HG02852 (cell line): ENCODE results near the gene CREB5.

Experiments used
- ATAC-seq: cut with Tn5 transposase; IDR thresholded peaks from one replicate; pipeline ENCODE4 v1.9.1; 2021; ENCODE audit warnings: mild to moderate bottlenecking, moderate library complexity; ENCODE audit not compliant: unreplicated experiment

The CREB5 gene

DNA sequence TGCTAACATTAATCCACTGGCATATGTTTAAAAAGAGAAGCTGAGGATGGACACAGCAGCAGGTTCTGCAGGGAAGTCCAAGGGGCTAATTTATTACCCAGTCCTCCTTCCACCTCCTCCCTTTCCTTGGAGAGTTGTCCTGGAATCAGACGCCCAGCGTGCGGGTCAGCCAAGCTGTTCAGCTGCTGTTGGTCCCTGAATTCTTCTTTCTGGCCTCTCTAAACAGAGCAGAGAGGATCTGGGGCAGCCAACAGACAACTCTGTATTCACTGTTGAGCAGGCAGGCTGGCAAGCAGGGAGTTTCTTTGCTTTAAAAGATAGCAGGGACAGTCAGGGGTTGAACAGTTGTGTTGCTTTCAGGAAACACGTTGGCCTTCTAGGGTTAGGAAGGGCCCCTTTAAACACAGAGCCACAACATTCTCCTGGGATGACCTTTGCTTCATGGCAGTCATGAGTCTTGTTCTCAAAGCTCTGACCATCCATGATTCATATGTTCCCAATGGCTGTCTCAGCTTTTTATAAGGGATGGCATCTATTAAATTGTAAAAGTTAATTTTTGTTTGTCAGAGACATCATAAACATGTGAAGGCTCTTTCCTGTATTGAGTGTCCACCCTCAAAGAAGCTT, 217.0 kb downstream of the CREB5 start:
- no peak for ATAC-seq

- no peak for ATAC-seq
Observed at GRCh38 chr7:28630350-28630749, 218.0 kb downstream of the CREB5 start.

- ATAC-seq: no peak
Observed at GRCh38 chr7:28631995-28632394, 219.7 kb downstream of the CREB5 start.

DNA sequence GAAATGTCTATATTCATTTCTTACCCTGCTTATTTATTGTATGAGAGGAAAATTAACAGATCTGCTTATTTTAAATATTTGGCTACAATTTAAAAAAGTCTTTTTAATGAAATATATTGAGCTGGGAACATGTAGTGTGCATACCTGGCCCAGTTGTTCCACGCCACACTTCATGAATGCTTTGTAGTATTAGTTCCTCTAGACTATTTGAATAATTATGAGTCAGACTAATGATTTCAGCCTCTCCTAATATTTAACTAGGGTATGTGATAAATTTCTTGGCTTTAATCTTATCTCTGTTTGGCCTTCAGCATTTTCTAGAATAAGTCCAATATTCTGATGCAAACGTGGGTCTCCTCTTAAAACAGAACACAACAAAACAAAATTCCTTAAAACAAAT, 226.6 kb downstream of the CREB5 start:
- ATAC-seq: no peak

DNA sequence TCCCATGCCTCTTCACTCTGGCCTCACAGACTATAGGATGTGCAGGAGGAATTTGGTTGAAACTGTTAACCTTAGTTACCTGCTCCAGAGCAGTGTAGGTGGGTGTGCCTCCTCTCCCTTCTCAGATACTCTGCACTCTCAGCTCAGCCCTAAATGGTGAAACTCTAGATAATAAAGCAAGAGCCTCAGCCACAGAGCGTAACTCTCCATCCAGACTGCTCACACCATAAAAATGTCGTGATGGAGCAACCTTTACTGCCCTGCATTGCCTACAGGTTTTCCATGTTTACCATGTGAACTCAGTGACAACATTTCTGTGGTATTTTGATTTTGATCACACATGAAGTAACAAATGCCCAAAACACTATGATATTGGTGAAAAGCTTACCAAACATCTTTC, 227.7 kb downstream of the CREB5 start:
- no peak for ATAC-seq

DNA sequence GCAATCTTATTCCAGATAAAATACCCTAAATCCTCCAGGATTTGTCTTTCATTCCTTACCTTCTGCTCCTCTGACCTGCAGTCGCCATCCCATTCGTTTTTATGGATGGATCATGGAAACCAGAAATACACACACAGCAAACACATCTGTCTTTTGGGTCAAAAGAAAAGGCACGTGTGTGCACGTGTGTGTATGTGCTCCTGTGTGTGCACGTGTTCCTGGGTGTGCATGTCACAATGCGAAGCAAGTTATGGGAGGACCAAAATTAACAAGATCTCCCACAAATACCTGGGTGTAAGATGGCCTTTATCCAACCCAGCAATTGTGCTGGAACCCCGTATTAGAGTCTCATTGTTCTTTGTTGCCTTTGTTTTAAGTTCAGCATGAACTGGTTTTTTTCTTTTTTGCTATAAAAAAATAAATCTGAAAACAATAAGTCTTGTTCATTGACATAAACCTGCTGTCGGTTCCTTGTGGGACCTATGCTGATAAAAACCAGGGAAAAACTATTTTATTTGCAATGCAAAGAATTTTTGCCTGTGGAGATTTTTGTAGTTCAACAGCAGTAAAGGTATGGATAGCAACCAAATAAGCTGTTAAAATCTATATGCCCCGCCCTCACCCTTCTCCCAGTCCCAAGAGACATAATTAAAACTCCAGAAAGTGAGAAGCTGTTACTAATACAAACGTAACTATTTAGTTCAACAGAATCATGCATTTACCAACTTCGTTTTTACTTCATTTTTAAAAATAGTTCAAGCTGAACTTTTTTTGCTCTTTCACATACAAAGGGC, 229.6 kb downstream of the CREB5 start:
- no peak for ATAC-seq

GRCh38 chr7:28643188-28643569, 230.9 kb downstream of the CREB5 start:
- no peak for ATAC-seq

GRCh38 chr7:28643584-28644340, 231.4 kb downstream of the CREB5 start:
- ATAC-seq: no peak

DNA sequence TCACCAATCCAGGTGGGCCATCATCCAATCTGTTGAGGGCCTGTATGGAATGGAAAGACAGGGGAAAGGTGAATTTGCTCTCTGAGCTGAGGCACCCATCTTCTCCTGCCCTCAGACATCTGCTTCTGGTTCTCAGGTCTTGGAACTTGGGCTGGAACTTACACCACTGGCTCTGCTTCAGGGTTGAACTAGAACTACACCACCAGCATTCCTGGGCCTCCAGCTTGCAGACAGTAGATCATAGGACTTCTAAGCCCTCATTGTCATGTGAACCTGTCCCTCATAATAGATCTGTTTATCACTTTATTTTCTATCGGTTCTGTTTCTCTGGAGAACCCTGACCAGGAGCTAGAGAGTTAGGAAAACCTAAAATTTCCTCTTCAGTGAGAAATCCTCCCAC, 233.5 kb downstream of the CREB5 start:
- no peak for ATAC-seq

DNA sequence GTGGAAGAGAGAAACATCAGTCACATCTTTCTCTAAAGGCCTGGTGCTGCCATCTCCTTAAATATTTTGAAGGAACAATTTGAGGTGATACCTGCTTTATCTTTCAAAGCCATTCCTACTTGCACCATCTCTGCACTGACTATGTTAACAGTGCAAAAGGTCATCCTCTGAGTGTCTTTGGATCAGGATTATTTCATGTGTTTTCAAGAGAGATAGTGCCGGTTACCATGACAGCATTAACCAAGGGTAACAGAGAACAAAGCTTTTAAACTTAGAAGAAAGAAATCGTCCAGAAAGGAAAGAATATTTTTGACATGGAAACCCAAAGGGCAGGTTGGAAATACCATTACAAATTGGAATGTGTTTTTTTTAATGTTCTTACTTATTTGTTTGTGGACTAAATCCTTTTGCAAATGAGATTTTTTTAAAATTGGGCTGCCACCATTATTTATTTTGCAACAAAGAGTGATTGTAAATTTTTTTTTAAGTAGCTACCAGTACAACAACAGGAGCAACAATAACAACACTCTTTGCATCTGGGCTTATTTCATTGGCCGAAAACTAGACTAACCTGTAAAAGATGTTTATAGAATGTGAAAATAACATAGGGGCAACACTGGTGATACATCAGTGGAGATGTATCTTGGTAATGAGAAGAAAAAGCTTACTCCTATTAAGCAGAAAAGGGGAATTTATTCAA, 234.2 kb downstream of the CREB5 start:
- no peak for ATAC-seq

GRCh38 chr7:28647076-28647421, 234.7 kb downstream of the CREB5 start:
- no peak for ATAC-seq

- no peak for ATAC-seq
Observed at GRCh38 chr7:28649189-28649588, 236.9 kb downstream of the CREB5 start.

DNA sequence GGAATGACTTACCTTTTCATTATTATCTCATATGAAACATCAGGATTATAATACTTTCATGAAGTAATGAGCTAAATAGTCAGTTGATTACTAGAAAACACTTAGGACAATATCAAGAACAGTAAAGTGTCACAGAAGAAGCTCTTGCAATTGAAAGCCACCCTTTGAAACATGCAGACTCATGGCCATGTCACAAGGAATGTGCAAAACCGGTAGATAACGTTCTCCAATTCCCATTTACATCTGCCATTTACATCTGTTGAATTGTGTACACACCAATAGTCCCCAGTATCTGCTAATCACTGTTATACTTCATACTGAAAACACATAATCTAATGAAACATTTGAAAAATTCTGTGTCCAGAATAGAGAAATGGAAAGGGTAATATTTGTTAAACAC, 237.5 kb downstream of the CREB5 start:
- ATAC-seq: no peak

DNA sequence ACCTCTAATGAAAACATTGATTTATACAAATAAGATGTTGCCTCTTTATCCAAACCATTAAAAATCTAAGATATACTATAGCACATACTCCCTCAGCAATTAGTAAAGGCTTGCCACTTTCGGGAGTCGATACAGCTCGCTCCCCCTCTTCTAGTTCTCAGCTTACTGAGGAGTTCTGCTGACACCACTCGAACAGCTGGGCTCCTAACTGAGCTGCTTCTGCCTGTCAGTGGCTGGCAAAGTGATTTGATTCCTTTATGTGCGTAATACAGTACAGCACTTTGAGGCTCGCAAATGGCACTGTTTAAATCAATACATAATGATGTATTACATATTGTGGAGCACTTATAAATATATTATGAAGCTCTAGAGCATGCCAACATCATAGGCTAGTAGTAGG, 241.8 kb downstream of the CREB5 start:
- ATAC-seq: no peak

GRCh38 chr7:28656529-28656928, 244.2 kb downstream of the CREB5 start:
- no peak for ATAC-seq

DNA sequence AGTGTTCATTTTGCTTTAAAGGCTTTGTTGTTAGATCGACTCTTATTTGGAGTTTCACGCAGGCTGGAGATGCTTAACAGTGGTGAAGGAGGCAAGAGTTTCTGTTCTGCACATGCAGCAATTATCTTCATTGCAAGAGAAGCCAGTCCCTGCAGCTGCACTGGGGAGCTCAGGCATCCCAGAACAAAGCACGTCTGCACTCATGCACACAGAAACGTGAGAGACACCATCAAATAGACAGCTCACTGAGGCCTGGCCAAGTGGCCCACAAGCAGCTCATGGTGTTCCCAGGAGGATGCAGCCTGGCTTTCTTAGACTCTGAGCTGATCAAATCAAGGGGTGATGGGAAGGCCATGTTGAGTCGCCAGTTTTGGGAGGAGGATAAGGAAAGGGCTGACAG, 246.1 kb downstream of the CREB5 start:
- ATAC-seq: no peak

GRCh38 chr7:28660132-28660531, 247.8 kb downstream of the CREB5 start:
- ATAC-seq: no peak

DNA sequence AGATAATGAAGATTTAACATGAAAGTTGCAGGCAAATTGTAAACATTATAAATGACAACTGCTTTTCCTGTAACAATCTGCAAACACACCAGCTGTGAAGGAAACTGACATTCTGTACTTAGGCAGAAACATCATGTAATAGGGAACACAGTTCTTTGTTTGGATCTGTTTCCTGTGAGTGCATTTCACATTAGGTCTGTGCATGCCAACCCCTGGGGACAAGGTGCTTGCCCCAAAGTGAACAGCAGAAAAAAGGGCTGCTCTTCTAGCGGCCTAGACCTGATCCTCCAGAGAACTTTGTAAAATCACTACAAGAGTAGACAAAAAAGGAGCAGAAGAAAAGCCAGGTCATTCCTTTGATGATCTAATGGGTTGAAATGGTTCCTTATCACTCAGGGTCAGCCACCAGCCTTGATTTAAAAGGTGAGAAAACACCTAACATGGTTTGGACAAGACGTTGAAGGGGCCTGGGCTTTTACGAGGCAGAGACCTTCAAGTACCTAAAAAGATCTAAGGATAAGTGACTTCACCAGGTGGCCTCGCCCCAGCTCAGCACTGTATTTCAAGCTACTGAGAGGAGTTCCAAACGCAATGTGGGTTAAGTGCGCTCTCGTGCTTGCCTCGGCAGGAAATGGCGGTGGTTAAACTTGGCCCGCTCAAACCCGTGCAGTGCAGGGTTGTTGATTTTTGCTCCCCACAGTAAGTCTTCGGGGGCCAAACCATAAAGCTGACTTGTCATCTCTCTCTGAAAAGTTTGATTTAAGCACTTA, 249.7 kb downstream of the CREB5 start:
- ATAC-seq: no peak

DNA sequence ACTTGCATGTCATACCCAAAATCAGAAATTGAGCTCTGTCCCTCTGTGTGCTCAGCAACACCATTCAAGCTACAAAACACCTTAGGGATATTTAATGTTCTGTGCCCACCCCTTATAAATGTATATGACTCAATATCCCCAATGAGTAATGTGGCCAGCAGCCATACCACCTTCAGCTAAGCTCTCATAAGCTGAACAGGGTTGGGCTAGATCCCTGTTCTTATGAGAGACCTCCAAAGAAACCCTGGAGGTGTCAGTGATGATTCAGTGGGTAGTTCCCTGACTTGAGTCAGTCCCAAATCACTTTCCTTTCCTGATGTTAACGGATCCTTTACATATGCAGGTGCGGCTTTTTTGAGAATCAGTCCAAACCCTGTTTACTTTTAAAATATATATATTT, 253.8 kb downstream of the CREB5 start:
- no peak for ATAC-seq

DNA sequence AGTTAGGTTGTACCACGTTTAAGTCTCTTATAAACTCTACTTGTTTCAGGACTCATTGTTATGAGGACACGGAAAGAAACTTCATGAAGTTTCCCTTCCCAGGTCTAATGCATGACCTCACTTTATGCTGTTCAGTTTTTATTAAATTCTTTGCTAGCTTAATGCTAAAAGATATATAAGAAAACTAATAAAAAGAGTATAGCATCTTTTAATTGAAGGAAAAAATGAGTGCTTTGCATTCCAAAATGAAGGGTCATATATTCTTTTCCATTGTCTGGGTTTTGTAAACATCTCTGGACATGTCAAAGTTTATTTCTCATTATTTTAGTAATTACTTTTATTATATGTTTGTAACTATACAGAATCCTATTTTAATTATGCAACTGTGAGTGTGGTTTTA, 255.8 kb downstream of the CREB5 start:
- no peak for ATAC-seq

DNA sequence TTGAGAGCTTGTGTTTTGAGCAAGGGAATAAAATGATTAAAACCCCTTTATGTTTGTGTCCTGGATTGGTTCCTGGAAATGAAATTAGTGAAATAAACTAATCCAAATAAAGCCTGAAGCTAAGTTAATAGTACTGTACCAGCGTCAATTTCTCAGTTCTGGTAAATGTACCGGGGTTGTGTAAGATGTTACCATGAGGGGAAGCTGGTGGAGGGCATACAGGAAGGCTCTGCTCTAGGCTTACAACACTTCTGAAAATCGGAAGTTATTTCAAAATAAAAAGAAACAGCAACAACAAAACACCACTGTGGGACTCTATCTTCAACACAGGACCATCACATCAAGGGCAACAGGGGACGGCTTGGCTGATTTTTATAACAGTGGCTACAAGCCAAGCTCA, 257.0 kb downstream of the CREB5 start:
- ATAC-seq: no peak
